OCI-LY7 (cell line): Measurements from ENCODE around the gene DPYD.

Experiments used
- CTCF ChIP-seq: fragments of 200-600 bp; sonication (generic); conservative IDR thresholded peaks from 2 replicates; pipeline ENCODE4 v1.5.1; 2014; ENCODE audit warnings: mild to moderate bottlenecking, antibody characterized with exemption, low read length, moderate library complexity, mixed read lengths
- EZH2phosphoT487 ChIP-seq: fragments of 200-600 bp; sonication (generic); IDR thresholded peaks from 2 replicates; pipeline ENCODE4 v1.6.1; 2018; ENCODE audit warnings: low read depth, borderline replicate concordance, mild to moderate bottlenecking, mixed run types, antibody characterized with exemption, low read length, moderate library complexity, mixed read lengths

- TF ChIP-seq CTCF (peak; percentile 76), EZH2phosphoT487 (no peak)
Measured at GRCh38 chr1:97820470-97821188, 100.2 kb downstream of the DPYD start.
